Endodermal cell (in vitro differentiated cells): Measurements from ENCODE around the gene TMEM120B. TPM values are rescaled to one million over a fixed set of nuclear protein-coding genes. Genes with fewer than 3 reads are reported as not detected.

Experiments
- DNase-seq: peaks from one replicate; pipeline ENCODE4 v3.0.0-alpha.2; 2017
- H3K27ac ChIP-seq: 2 replicates; pipeline ENCODE4 v1.5.1; 2013; ENCODE audit warnings: mild to moderate bottlenecking, low read depth, low read length, moderate library complexity
- H3K27me3 ChIP-seq: 2 replicates; pipeline ENCODE4 v1.6.1; 2013; ENCODE audit warnings: mild to moderate bottlenecking, low read length, moderate library complexity; ENCODE audit not compliant: insufficient read depth, control insufficient read depth, poor library complexity, severe bottlenecking
- H3K36me3 ChIP-seq: 2 replicates; pipeline ENCODE4 v1.7.0; 2013; ENCODE audit warnings: mild to moderate bottlenecking, low read length, moderate library complexity; ENCODE audit not compliant: control insufficient read depth, insufficient read depth
- H3K4me1 ChIP-seq: one replicate; pipeline ENCODE4 v1.7.0; 2013; ENCODE audit warnings: low read length; ENCODE audit not compliant: control insufficient read depth, insufficient read depth
- H3K4me3 ChIP-seq: 2 replicates; pipeline ENCODE4 v1.5.1; 2013; ENCODE audit warnings: mild to moderate bottlenecking, low read length, moderate library complexity
- H3K9ac ChIP-seq: 2 replicates; pipeline ENCODE4 v1.6.1; 2013; ENCODE audit warnings: mild to moderate bottlenecking, low read length, moderate library complexity; ENCODE audit not compliant: poor library complexity, severe bottlenecking; ENCODE audit errors: extremely low read depth
- H3K9me3 ChIP-seq: 2 replicates; pipeline ENCODE4 v1.6.1; 2013; ENCODE audit warnings: mild to moderate bottlenecking, low read length, moderate library complexity; ENCODE audit not compliant: control insufficient read depth
- H3K27ac Mint-ChIP-seq: 2 replicates; pipeline ENCODE4 v1.8.0; 2020; ENCODE audit warnings: mixed read lengths
- H3K27me3 Mint-ChIP-seq: 2 replicates; pipeline ENCODE4 v1.8.0; 2021; ENCODE audit warnings: mild to moderate bottlenecking, mixed read lengths; ENCODE audit not compliant: insufficient read depth
- H3K36me3 Mint-ChIP-seq: 2 replicates; pipeline ENCODE4 v1.8.0; 2020; ENCODE audit warnings: low read depth, mixed read lengths
- H3K4me1 Mint-ChIP-seq: 2 replicates; pipeline ENCODE4 v1.8.0; 2020; ENCODE audit warnings: mixed read lengths
- H3K4me3 Mint-ChIP-seq: 2 replicates; pipeline ENCODE4 v1.8.0; 2020; ENCODE audit warnings: mild to moderate bottlenecking, moderate library complexity, mixed read lengths
- H3K9me3 Mint-ChIP-seq: 2 replicates; pipeline ENCODE4 v1.8.0; 2020; ENCODE audit warnings: mild to moderate bottlenecking, mixed read lengths
- WGBS, 2 experiments: methylation state at CpG; one replicate each; pipeline versions ENCODE4 v1.1.5 to v1.1.7; 2013; ENCODE audit warnings: missing lambda C conversion rate in 2 of 2, mixed read lengths in 1 of 2; ENCODE audit not compliant: insufficient coverage in 1 of 2, insufficient read length in 1 of 2; 5-methylcytosine and 5-hydroxymethylcytosine counted together
- total RNA-seq, 2 donors: library from RNA; stranded (reverse); fragmentation: NEBNext Ultra II Directional in 1 of 2; extraction: Animal tissue kit (Norgen Biotek cat#: 25700) in 1 of 2; gene quantifications; 2 replicates in 1 of 2; 3 replicates in 1 of 2; pipeline ENCODE4 v1.2.1, GENCODE V29; 2021
- TF ChIP-seq, protein P1 (sequence below): fragments of 200-600 bp; sonication (generic); conservative IDR thresholded peaks from 2 replicates; pipeline ENCODE4 v1.5.0; 2021; ENCODE audit warnings: antibody characterized with exemption, mild to moderate bottlenecking

TMEM120B gene
- total RNA-seq, 2 donors from 2014 or later = 21.8 to 25.3 TPM

DNA sequence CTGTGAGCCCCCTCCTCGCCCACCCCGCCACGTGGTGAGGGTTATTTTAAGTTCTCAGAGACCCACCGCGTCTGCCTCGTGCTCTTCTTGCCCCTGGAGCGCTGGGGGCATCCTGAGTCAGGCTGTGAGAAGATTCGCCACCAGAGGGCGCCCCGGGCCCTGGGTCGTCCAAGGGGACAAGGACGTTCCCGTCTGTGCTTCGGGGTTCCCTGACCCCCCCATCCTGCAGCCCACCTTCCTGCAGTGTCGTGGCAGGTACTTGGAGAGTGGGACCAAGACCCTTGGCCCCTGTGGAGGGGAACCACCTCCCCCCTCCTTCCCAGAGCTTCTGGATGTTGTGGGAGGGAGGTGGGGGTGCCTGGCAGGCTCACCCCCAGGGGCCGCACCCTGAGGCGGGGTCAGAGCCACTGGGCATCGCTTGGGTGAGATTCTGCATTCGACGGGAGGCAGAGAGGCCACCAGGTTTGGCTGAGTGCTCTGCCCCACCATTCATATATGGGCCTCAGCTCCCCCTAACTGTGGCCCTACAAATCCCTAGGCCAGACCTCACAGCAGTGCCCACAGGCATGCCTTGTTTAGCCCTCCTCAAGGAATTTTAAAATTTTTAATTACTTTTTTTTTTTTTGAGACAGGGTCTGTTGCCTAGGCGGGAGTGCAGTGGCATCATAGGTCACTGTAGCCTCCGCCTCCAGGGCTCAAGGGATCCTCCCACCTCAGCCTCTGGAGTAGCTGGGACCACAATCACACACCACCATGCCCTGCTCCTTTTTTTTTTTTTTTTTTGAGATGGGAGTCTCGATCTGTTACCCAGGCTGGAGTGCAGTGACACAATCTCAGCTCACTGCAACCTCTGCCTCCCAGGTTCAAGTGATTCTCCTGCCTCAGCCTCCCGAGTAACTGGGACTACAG is 63.9 kb downstream of the TMEM120B start:
- Mint-ChIP-seq H3K4me3 (no peak overlapping the region), H3K4me1 (peaks cover 4% of the 10 kb centered on the region), H3K36me3 (peaks cover 16% of the 10 kb centered on the region), H3K27ac (no peak overlapping the region), H3K27me3 (no peaks in the 10 kb centered on the region), H3K9me3 (no peaks in the 10 kb centered on the region)
- Histone ChIP-seq H3K27me3 (no peaks in the 10 kb centered on the region), H3K9ac (no peak overlapping the region), H3K36me3 (peaks cover 30% of the 10 kb centered on the region), H3K9me3 (no peaks in the 10 kb centered on the region), H3K4me3 (no peak overlapping the region), H3K4me1 (peaks cover 7% of the 10 kb centered on the region), H3K27ac (no peak overlapping the region)
- 43 to 59% methylated on average over 5 to 24 of the region's 24 CpGs for WGBS, 2 experiments
- DNase-seq = peak; percentile 97
- TF ChIP-seq, protein P1, sequence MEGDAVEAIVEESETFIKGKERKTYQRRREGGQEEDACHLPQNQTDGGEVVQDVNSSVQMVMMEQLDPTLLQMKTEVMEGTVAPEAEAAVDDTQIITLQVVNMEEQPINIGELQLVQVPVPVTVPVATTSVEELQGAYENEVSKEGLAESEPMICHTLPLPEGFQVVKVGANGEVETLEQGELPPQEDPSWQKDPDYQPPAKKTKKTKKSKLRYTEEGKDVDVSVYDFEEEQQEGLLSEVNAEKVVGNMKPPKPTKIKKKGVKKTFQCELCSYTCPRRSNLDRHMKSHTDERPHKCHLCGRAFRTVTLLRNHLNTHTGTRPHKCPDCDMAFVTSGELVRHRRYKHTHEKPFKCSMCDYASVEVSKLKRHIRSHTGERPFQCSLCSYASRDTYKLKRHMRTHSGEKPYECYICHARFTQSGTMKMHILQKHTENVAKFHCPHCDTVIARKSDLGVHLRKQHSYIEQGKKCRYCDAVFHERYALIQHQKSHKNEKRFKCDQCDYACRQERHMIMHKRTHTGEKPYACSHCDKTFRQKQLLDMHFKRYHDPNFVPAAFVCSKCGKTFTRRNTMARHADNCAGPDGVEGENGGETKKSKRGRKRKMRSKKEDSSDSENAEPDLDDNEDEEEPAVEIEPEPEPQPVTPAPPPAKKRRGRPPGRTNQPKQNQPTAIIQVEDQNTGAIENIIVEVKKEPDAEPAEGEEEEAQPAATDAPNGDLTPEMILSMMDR = peak; percentile 92

DNA sequence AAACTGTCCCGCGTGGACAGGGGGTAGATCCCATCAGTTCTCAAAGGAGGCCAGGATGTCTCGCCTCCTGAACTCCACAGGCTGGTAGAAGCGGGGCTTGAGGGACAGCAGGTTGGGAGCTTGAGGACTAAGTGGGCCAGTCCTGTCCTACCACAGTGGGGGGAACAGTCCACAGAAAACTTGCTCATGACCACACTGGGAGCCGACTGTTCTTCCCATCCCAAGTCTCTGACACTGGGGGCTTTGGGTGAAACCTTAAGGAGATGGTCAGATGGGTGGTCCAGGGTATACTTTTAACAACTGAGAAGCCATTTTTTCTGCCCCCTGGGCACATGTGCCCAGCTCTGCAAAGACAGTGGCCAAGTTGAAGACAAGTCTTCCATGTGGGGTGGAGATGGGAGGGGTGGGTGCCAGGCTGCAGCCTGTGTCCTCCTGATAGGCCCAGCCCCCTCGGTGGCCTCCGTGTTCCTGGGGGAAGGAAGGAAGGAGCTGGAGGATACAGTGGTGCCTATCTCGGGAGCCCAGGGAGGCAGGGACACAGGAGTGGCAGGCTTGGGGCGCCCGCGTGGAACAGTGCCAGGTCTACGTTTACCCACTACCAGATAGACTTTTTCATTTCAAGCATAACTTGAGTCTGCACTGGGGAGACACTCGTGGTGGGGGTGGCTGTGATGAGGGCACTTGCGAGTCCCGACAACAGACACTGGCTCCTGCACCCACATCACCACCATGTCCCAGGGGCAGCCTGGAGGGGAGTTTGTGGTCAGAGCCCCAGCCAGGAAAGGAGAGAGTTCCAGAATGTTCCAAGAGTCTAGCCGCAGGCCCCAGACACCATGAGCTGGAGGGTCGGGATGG is 66.2 kb downstream of the TMEM120B start:
- Mint-ChIP-seq H3K4me3 (no peak overlapping the region), H3K36me3 (peaks cover 18% of the 10 kb centered on the region), H3K4me1 (peaks cover 12% of the 10 kb centered on the region), H3K27ac (peak overlapping the region; percentile 30), H3K9me3 (no peaks in the 10 kb centered on the region), H3K27me3 (no peaks in the 10 kb centered on the region)
- Histone ChIP-seq H3K4me1 (peaks cover 14% of the 10 kb centered on the region), H3K27me3 (no peaks in the 10 kb centered on the region), H3K9ac (no peak overlapping the region), H3K4me3 (no peak overlapping the region), H3K36me3 (peaks cover 25% of the 10 kb centered on the region), H3K9me3 (no peaks in the 10 kb centered on the region), H3K27ac (no peak overlapping the region)
- TF ChIP-seq, protein P1 = no peak
- WGBS, 2 experiments = 94 to 95% methylated on average over 14 to 15 of the region's 17 CpGs
- DNase-seq = peak; percentile 45

DNA sequence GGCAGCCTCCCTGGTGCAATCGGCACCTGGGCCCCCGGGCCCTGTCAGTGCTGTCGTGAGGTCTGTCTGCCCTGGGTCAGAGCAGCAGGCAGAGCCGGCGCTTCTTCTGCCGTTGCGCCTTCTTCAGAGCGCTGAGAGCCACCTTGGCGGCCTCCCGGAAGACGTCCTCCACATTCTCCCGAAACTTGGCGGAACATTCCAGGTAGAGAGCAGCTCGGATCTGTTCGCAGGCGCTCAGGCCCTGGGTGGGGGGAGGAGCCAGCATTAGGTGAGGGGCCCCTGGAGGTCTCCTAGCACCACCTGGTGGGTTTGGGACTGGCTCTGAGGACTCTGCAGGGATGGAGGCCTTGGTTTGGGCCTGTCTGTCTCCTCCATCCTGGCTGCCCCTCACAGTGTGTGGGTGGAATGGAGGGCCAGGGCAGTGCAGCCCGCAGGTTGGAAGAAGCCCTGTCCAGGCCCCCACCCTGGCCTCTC is 66.9 kb downstream of the TMEM120B start:
- Mint-ChIP-seq H3K27me3 (no peaks in the 10 kb centered on the region), H3K9me3 (no peaks in the 10 kb centered on the region), H3K4me3 (no peak overlapping the region), H3K36me3 (peaks cover 18% of the 10 kb centered on the region), H3K27ac (peak overlapping the region; percentile 30), H3K4me1 (peaks cover 12% of the 10 kb centered on the region)
- no peaks in the 10 kb centered on the region for H3K27me3 ChIP-seq
- no peaks in the 10 kb centered on the region for H3K9me3 ChIP-seq
- H3K4me1 ChIP-seq = peaks cover 14% of the 10 kb centered on the region
- no peak overlapping the region for H3K9ac ChIP-seq
- peaks cover 25% of the 10 kb centered on the region for H3K36me3 ChIP-seq
- 96 to 98% methylated on average over 16 to 17 of the region's 17 CpGs for WGBS, 2 experiments
- DNase-seq = peak; percentile 59
- TF ChIP-seq, protein P1 = no peak
- no peak overlapping the region for H3K27ac ChIP-seq
- no peak overlapping the region for H3K4me3 ChIP-seq
